GM18951 (cell line): Measurements from ENCODE around the gene SPSB4.
"Not testable (repeated sequence)": the region's sequence is repeated elsewhere in the genome, so short reads cannot be mapped to it uniquely, and the experiment has no call there.

Source experiments
- POLR2A ChIP-seq: IDR thresholded peaks from 4 replicates; pipeline ENCODE4 v1.6.1; 2011; ENCODE audit warnings: mild to moderate bottlenecking; ENCODE audit not compliant: insufficient read length, insufficient read depth; ENCODE audit errors: extremely low read depth
- in situ Hi-C: fragments of 300-500 bp; cut with MboI; formaldehyde crosslinking; loops from one replicate; pipeline ENCODE4 v1.12.0; 2022; ENCODE audit warnings: low sequenced_read_pairs, mixed read lengths, inconsistent platforms; ENCODE audit not compliant: unreplicated experiment

The SPSB4 gene

DNA sequence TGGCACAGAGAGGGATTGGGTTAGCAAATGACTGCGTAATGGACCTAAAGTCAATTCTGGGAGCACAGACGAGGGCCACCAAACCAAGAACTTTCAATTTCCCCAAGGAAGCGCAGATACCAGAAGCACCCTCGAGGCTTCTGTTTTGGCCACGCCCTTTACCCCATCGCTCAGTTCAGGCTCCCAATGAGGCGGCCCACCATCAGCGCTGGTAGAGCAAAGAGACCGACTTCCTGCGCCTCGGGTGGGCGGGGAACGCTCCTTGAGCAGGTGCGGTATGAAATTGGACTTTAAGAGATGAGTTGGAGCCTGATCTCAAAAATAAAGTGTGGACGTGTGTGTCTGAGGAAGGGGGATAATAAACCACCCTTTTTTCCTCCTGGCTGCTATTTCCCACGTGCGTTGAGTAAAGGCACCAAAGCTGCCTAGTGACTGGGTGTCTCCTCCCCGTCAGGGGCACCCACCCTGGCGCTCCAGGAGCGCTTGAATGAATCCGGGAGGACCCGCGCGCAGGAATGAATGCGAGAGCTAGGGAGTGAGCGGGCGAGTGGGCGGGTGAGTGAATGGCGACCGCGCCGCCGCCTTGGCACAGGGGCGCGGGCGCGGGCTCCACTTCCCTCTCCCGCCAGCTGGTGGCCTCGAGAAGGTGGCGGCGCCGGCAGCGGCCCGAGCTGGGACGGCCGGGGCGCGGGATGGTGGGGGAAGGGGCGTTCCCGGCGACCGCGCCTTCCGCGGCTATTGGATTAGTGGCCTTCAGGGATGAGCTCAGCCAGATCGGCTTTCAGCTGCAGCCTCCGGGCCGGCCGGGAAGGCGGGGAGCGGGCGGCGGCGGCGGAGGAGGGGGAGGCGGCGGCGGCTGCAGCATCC, at the start of gene SPSB4:
Gene SPSB4 (plus strand): TSS at position 772 of the 867 bp plus-strand sequence. CDS start 14,758 bp downstream, outside the sequence.
- in situ Hi-C loops, result no loop called here
- TF ChIP-seq POLR2A, result no peak

DNA sequence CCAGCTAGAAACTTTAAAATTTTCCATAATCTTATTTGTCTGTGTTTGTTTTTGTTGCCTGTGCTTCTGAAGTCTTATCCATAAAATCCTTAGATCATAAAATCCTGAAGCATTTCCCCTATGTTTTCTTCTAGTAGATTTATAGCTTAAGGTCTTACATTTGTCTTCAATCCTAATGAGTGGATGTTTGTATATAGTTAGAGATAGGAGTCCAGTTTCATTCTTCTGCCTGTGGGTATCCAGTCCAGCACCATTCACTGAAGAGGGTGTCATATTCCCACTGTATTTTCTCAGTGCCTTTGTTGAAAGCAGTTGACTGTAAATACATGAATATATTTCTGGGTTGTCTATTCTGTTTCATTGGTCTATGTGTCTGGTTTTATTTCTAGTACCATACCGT, 44.8 kb upstream of the SPSB4 start:
- in situ Hi-C loops, result loop anchor here (10.0 kb wide), 1 partner anchor 188 kb away; no protein-coding TSS in a partner anchor
- TF ChIP-seq POLR2A, result no peak

- in situ Hi-C loops, result loop anchor here (10.0 kb wide), 1 partner anchor 185 kb away; no protein-coding TSS in a partner anchor
- TF ChIP-seq POLR2A, result no peak
Measured at GRCh38 chr3:141009496-141009895, 41.7 kb upstream of the SPSB4 start.

- TF ChIP-seq POLR2A, result no peak
- in situ Hi-C loops, result no loop called here
Measured at GRCh38 chr3:141011232-141011996, 39.7 kb upstream of the SPSB4 start.

GRCh38 chr3:141011997-141012262, 39.2 kb upstream of the SPSB4 start:
- in situ Hi-C loops, result no loop called here

GRCh38 chr3:141012571-141012970, 38.6 kb upstream of the SPSB4 start:
- TF ChIP-seq POLR2A, result no peak
- in situ Hi-C loops, result no loop called here

More at GRCh38 chr3:141011997-141012262, 39.2 kb upstream of the SPSB4 start:
- no peak for TF ChIP-seq POLR2A

DNA sequence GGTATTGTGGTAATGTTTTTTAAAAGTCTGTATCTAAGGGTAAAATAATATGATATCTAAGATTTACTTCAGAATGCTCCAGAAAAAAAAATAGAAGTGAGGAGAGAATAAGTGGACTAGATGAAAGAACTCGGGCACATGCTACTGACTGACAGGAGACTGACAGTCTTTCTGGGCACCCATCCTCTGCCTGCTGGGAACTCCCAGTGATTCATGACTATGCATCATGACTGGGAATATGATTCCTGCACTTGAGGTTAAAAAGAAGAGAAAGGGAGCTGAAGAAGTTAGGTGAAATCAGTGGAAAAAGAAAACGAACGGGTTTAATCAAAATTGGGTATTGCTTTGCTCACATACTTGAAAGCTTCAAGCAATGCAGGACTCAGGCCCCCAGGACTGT, 35.7 kb upstream of the SPSB4 start:
- no peak for TF ChIP-seq POLR2A
- in situ Hi-C loops, result no loop called here

DNA sequence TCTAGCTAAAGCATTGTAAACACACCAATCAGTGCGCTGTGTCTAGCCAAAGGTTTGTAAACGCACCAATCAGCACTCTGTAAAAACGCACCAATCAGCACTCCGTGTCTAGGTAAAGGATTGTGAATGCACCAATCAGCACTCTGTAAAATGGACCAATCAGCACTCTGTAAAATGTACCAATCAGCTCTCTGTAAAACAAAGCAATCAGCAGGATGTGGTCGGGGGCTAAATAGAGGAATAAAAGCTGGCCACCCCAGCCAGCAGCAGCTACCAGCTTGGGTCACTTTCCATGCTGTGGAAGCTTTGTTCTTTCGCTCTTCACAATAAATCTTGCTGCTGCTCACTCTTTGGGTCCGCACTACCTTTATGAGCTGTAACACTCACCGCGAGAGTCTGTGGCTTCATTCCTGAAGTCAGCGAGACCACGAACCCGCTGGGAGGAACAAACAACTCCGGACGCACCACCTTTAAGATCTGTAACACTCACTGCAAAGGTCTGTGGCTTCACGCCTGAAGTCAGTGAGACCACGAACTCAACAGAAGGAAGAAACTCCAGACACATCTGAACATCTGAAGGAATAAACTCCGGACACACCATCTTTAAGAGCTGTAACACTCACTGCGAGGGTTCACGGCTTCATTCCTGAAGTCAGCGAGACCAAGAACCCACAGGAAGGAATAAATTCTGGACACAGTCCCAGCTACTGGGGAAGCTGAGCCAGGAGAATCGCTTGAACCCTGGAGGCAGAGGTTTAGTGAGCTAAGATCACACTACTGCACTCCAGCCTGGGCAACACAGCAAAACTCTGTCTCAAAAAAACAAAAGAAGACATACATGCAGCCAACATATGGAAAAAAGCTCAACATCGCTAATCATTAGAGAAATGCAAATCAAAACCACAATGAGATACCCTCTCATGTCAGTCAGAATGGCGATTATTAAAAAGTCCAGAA, 33.5 kb upstream of the SPSB4 start:
- in situ Hi-C loops, result not testable (repeated sequence)

GRCh38 chr3:141019244-141019643, 31.9 kb upstream of the SPSB4 start:
- in situ Hi-C loops, result no loop called here
- TF ChIP-seq POLR2A, result no peak

DNA sequence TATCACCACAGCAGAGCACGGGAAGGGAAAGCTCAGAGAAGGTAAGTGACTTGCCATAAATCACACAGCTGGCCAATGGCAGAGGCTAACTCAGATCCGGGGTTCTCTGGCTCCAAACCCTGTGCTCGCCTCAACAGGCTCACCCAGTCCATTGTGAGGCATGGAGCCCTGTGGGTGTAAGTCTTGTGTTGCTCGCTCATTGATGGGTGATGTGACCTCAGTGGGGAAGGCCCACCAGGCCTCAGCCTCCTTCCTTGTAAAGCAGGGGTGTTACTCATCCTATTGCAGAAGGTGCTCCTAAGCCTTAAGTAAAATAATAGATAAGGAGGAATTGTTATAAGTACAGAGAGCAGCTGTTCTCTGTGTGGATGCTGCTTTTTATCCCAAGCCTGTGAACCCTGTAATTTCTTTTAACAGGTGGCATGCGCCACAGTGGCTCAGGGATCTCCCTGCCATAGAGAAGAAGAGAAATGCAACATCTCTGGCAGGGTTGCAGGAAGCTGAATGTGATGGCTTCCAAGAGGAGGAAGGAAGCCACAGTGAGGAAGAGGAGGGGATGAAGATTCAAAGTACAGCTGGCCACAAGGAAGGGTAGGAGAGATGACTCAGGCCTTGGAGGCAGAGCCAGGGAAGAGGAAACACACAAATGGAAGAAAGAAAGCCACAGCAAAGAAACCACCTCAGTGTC, 30.9 kb upstream of the SPSB4 start:
- in situ Hi-C loops, result no loop called here
- TF ChIP-seq POLR2A, result no peak

- TF ChIP-seq POLR2A, result no peak
- in situ Hi-C loops, result no loop called here
Measured at GRCh38 chr3:141021261-141021660, 29.9 kb upstream of the SPSB4 start.

- in situ Hi-C loops, result no loop called here
- TF ChIP-seq POLR2A, result no peak
Measured at GRCh38 chr3:141030296-141030695, 20.9 kb upstream of the SPSB4 start.

- TF ChIP-seq POLR2A, result no peak
- in situ Hi-C loops, result no loop called here
Measured at GRCh38 chr3:141039589-141039988, 11.6 kb upstream of the SPSB4 start.
